ENCODE data around the gene FAM25C.
"Not testable (repeated sequence)": the region's sequence is repeated elsewhere in the genome, so short reads cannot be mapped to it uniquely, and the experiment has no call there.

Gene FAM25C

DNA sequence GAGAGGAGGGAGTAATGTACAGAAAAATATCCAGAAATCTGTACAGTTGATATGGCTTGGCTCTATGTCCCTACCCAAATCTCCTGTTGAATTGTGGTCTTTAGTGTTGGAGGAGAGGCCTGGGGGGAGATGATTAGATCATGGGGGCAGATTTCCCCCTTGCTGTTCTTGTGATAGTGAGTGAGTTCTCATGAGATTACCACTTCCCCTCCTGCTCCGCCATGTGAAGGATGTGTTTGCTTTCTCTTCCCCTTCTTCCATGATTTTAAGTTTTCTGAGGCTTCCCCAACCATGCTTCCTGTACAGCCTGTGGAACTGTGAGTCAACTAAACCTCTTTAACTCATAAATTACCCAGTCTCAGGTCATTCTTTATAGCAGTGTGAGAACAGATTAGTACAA lies 52.2 kb downstream of the FAM25C start:
- not testable (repeated sequence) for DNase-seq
